K562 (cell line): Measurements from ENCODE around the gene ABCE1. TPM values are rescaled to one million over a fixed set of nuclear protein-coding genes. Genes with fewer than 3 reads are reported as not detected.

Source experiments
- ATAC-seq: fragments of 200-7000 bp; cut with Tn5 transposase; 3 replicates; pipeline ENCODE4 v1.9.1; 2020; ENCODE audit warnings: moderate library complexity
- BruUV-seq: library from RNA; stranded (reverse); fragments of 400-500 nt; replicated peaks from 2 replicates; lab custom pipeline; 2021; lab: Mats Ljungman, UMichigan
- CTCF ChIA-PET: fragments of 300-600 bp; formaldehyde crosslinking; extraction: SDS; loops from one replicate; lab custom pipeline; 2021; ENCODE audit warnings: low intra/inter-chr PET ratio; lab: Yijun Ruan, JAX
- POLR2A ChIA-PET: fragments of 300-600, 350-650 bp; sonication (Branson Sonifier 250); formaldehyde crosslinking; extraction: SDS; loops from one replicate; lab custom pipeline; 2021; ENCODE audit warnings: antibody characterized with exemption, inconsistent platforms; lab: Yijun Ruan, JAX
- DNase-seq, 4 experiments: peaks; one replicate each; pipeline versions ENCODE4 v3.0.0 to v3.0.0-alpha.2; 2011 to 2018; ENCODE audit warnings: low spot score in 3 of 4, mixed read lengths in 3 of 4; ENCODE audit errors: extremely low read depth in 1 of 4
- FAIRE-seq: peaks from 2 replicates; lab custom pipeline; 2011; peaks lifted over from hg19 to GRCh38; lab: Jason Lieb, UNC
- H2AFZ ChIP-seq: 2 replicates; pipeline ENCODE4 v1.6.0; 2011; ENCODE audit warnings: low read depth, low read length, control low read depth, inconsistent platforms
- H3K27ac ChIP-seq: fragments of 200-600 bp; 3 replicates; pipeline ENCODE4 v1.8.0; 2011; ENCODE audit warnings: low read depth, mild to moderate bottlenecking, control low read depth, inconsistent platforms, low read length, moderate library complexity, mixed read lengths; ENCODE audit errors: extremely low read depth
- H3K27me3 ChIP-seq, 2 experiments: fragments of 300-600 bp in 1 of 2; 2 replicates in 1 of 2; 3 replicates in 1 of 2; pipeline versions ENCODE4 v1.6.0 to v1.8.0; 2011; ENCODE audit warnings: inconsistent platforms in 2 of 2, low read length in 2 of 2, mild to moderate bottlenecking in 1 of 2, mixed read lengths in 1 of 2, moderate library complexity in 1 of 2; ENCODE audit not compliant: control insufficient read depth in 2 of 2, insufficient read depth in 2 of 2
- H3K36me3 ChIP-seq: fragments of 300-600 bp; 3 replicates; pipeline ENCODE4 v1.8.0; 2011; ENCODE audit warnings: mild to moderate bottlenecking, low read length, inconsistent platforms; ENCODE audit not compliant: control insufficient read depth, insufficient read depth
- H3K4me1 ChIP-seq, 2 experiments: fragments of 200-600 bp in 1 of 2; replicated peaks in 1 of 2; 2 replicates in 1 of 2; 3 replicates in 1 of 2; pipeline versions ENCODE4 v1.5.1 to v1.8.0; 2011; ENCODE audit warnings: inconsistent platforms in 2 of 2, low read length in 2 of 2, mild to moderate bottlenecking in 1 of 2, mixed read lengths in 1 of 2, moderate library complexity in 1 of 2; ENCODE audit not compliant: control insufficient read depth in 2 of 2, insufficient read depth in 2 of 2
- H3K4me2 ChIP-seq: 2 replicates; pipeline ENCODE4 v1.6.1; 2011; ENCODE audit warnings: low read length, control low read depth, inconsistent platforms, mixed read lengths; ENCODE audit not compliant: insufficient read depth
- H3K4me3 ChIP-seq: fragments of 200-600 bp; sonication (generic), shearing (Covaris generic); 2 replicates; pipeline ENCODE4 v1.5.1; 2016; ENCODE audit warnings: control low read depth, inconsistent platforms
- H3K79me2 ChIP-seq: fragments of 200-600 bp; 3 replicates; pipeline ENCODE4 v1.8.0; 2011; ENCODE audit warnings: low read length, inconsistent platforms; ENCODE audit not compliant: control insufficient read depth, insufficient read depth
- H3K9ac ChIP-seq, 2 experiments: 2 replicates each; pipeline versions ENCODE4 v1.6.0 to v1.6.1; 2011; ENCODE audit warnings: low read depth in 2 of 2, low read length in 2 of 2, control low read depth in 1 of 2, inconsistent platforms in 1 of 2, mild to moderate bottlenecking in 1 of 2, mixed read lengths in 1 of 2; ENCODE audit not compliant: insufficient read depth in 1 of 2
- H3K9me1 ChIP-seq: one replicate; pipeline ENCODE4 v1.6.0; 2011; ENCODE audit warnings: inconsistent platforms, mild to moderate bottlenecking, low read length, moderate library complexity; ENCODE audit not compliant: control insufficient read depth, insufficient read depth
- H3K9me3 ChIP-seq: replicated peaks from 2 replicates; pipeline ENCODE4 v1.5.1; 2011; ENCODE audit warnings: low read depth, low read length, inconsistent platforms; ENCODE audit not compliant: control insufficient read depth, insufficient read depth
- H4K20me1 ChIP-seq: replicated peaks from 2 replicates; pipeline ENCODE4 v1.6.1; 2011; ENCODE audit warnings: low read length, inconsistent platforms, mixed read lengths; ENCODE audit not compliant: control insufficient read depth, insufficient read depth
- COPS2 ChIP-seq: fragments of 450-650 bp; conservative IDR thresholded peaks from 2 replicates; pipeline ENCODE4 v1.6.1; 2016; ENCODE audit warnings: mild to moderate bottlenecking, moderate library complexity
- ELF1 ChIP-seq: fragments of 200-800 bp; sonication (Bioruptor generic); IDR thresholded peaks from 2 replicates; pipeline ENCODE4 v1.6.1; 2016; ENCODE audit warnings: missing genetic modification characterization, missing compliant biosample characterization
- HMG20B ChIP-seq: fragments of 250-450 bp; sonication (Bioruptor Pico); IDR thresholded peaks from 2 replicates; pipeline ENCODE4 v1.5.0; 2021; ENCODE audit warnings: mild to moderate bottlenecking
- PREB ChIP-seq: sonication (generic); formaldehyde crosslinking; IDR thresholded peaks from 2 replicates; pipeline ENCODE4 v1.8.1; 2023; ENCODE audit warnings: mild to moderate bottlenecking, missing genetic modification reagents
- RFX1 ChIP-seq: fragments of 450-650 bp; IDR thresholded peaks from 2 replicates; pipeline ENCODE4 v1.6.1; 2016; ENCODE audit warnings: mild to moderate bottlenecking, moderate library complexity
- SRSF3 ChIP-seq: fragments of 200-400 bp; formaldehyde crosslinking; IDR thresholded peaks from 2 replicates; pipeline ENCODE4 v1.6.1; 2016; ENCODE audit warnings: mild to moderate bottlenecking, low read length, moderate library complexity; ENCODE audit not compliant: insufficient read depth
- TCFL5 ChIP-seq: fragments of 250-450 bp; sonication (Bioruptor Pico); conservative IDR thresholded peaks from 2 replicates; pipeline ENCODE4 v1.6.1; 2021; ENCODE audit warnings: mild to moderate bottlenecking, moderate library complexity, matching md5 sums
- ZMIZ1 ChIP-seq, 2 experiments: fragments of 150-350 bp in 1 of 2; IDR thresholded peaks; 2 replicates each; pipeline ENCODE4 v1.6.1; 2012 to 2016; ENCODE audit warnings: low read depth in 2 of 2, low read length in 2 of 2, mild to moderate bottlenecking in 1 of 2, moderate library complexity in 1 of 2
- ZNF165 ChIP-seq: fragments of 250-450 bp; sonication (Bioruptor Pico); IDR thresholded peaks from 2 replicates; pipeline ENCODE4 v1.4.0; 2020; ENCODE audit warnings: borderline replicate concordance
- WGBS: fragments of 100-300 bp; shearing (Covaris generic); methylation state at CpG from one replicate; pipeline ENCODE4 v1.1.6; 2016; ENCODE audit warnings: low coverage, mixed read lengths; ENCODE audit not compliant: insufficient coverage; ENCODE audit errors: missing lambda C conversion rate; 5-methylcytosine and 5-hydroxymethylcytosine counted together
- in situ Hi-C: fragments of 300-500 bp; cut with MboI; formaldehyde crosslinking; loops from 4 replicates; pipeline ENCODE4 v1.15.0; 2018; ENCODE audit warnings: inconsistent platforms, mixed read lengths
- intact Hi-C: fragments of 100-400 bp; cut with micrococcal nuclease; formaldehyde crosslinking; loops from 2 replicates; pipeline ENCODE4 v1.14.2; 2022
- polyA plus RNA-seq, 8 experiments: library from polyadenylated mRNA; depleted of rRNA in 4 of 8; stranded (reverse) in 5 of 8; unstranded in 3 of 8; fragments of >200 nt; fragmentation: Nextera tagmentation in 2 of 8; fragmentation: Illumina TruSeq in 1 of 8; extraction: Ambion mirVana in 2 of 8; extraction: Trizol in 1 of 8; gene quantifications; 2 replicates each; pipeline versions ENCODE4 v1.2.1 to v1.2.3, GENCODE V29; 2011 to 2014; ENCODE audit warnings: inconsistent platforms in 1 of 8, missing spikeins in 1 of 8
- total RNA-seq, 7 experiments: library from RNA; depleted of rRNA in 6 of 7; stranded (reverse); fragments of >200 nt in 6 of 7; fragmentation: Illumina TruSeq in 2 of 7; extraction: Trizol in 2 of 7; gene quantifications; 2 replicates each; pipeline versions ENCODE4 v1.2.1 to v1.2.3, GENCODE V29; 2011 to 2021; ENCODE audit warnings: low replicate concordance in 1 of 7

The ABCE1 gene
- total and polyA plus RNA-seq, 9 of the 15 experiments (the other 6 are each of a cell fraction or from before 2014, with no cell fraction given) = 134 to 256 (median 169) TPM

DNA sequence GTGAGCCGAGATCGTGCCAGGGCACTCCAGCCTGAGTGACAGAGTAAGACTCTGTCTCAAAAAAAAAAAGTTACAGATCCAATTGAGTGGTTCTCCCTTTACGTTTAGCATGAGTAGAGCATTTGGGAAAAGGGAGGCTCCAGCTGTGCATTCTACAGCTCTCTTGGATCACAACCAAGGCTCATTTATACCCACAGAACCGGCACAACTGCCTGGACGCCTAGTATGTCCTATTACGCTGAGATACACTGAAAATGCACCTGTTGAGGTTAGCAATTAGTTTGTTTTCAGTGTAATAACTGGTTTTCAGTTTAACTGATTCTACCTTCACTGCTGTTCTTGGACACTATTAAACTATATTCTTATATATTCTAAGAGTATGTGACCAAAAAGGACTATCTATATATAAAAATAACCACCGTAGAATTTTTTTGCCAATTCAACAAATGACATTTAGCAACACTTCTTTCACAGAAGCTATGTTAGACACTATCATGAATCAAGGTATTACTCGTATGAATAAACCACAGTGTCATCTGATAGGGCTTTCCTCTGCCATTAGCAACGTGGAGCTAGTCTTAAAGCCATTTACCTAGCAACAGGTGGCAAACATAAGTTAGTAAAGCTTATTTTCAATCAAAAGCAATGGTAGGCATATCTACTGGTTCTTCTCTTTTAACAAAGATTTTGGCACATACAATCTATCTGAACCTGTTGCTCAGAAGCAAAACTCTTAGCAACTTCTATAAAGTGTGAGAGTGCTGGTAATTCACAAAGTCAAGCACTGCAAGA lies 78.7 kb downstream of the ABCE1 start:
- peaks cover 43% of the 10 kb centered on the region for H3K36me3 ChIP-seq
- H2AFZ ChIP-seq = no peak overlapping the region
- H3K79me2 ChIP-seq = peaks cover 85% of the 10 kb centered on the region
- H3K4me1 ChIP-seq = peaks cover 10 to 15% of the 10 kb centered on the region in 2 experiments; a peak in 4 of 5 replicates
- DNase-seq (no peak), ATAC-seq (no peak), FAIRE-seq (peak; percentile 76)
- no peaks in the 10 kb centered on the region; the same call in 1 of the 2 replicates for H3K9me3 ChIP-seq
- intact Hi-C loops (no loop called here), in situ Hi-C loops (no loop called here)
- H3K4me2 ChIP-seq = peak overlapping the region; percentile 93
- H4K20me1 ChIP-seq = peaks cover 7% of the 10 kb centered on the region; the same call in 1 of the 2 replicates
- peak overlapping the region; percentile 75 for H3K4me3 ChIP-seq
- BruUV-seq = no TSS peak
- WGBS = 60% methylated on average over 9 of the region's 9 CpGs
- peak overlapping the region; percentile 97; the same call in 2 of the 3 replicates for H3K27ac ChIP-seq
- no peaks in the 10 kb centered on the region for H3K27me3 ChIP-seq
- no peaks in the 10 kb centered on the region for H3K9me1 ChIP-seq
- no peak for TF ChIP-seq ZNF165 (CRISPR knock-in tag)
- TF ChIP-seq HMG20B = no peak
- TF ChIP-seq RFX1 = peak; percentile 27; the same call in 1 of the 2 replicates
- ChIA-PET POLR2A (interaction anchor here (0.7 to 1.9 kb wide), 5 partner anchors 9 to 79 kb away, joined by 3 to 9 read pairs (median 4); partner anchors contain the start of genes ABCE1 and ANAPC10), CTCF (no interaction called here)
- H3K9ac ChIP-seq = peak overlapping the region in 1 of 2 experiments; percentile 98; a peak in 2 of 4 replicates

DNA sequence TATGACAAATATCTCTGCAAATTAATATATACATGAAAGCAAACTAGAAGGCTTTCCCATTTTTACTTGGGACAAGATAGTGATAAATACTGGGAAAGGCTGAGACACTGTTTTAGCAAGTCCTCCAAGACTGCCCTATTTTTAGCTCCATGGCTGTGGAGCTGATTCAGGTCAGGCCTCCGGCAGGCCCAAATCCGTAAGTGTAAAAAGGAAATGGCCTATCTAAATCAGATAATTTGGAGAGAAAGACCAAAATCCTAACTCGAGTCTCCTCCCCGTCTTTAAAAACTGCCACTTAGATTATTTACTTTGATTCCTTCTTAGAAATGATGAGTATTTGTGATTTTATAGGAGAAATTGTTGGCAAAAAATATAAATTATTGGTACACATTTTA lies 79.4 kb downstream of the ABCE1 start:
- intact Hi-C loops (no loop called here), in situ Hi-C loops (no loop called here)
- Histone ChIP-seq H2AFZ (no peak overlapping the region), H3K4me2 (peak overlapping the region; percentile 93), H3K9me3 (no peaks in the 10 kb centered on the region; the same call in 1 of the 2 replicates), H3K36me3 (peaks cover 36% of the 10 kb centered on the region), H3K79me2 (peaks cover 79% of the 10 kb centered on the region), H3K4me3 (peak overlapping the region; percentile 75), H3K9me1 (no peaks in the 10 kb centered on the region), H4K20me1 (peaks cover 7% of the 10 kb centered on the region; the same call in 1 of the 2 replicates), H3K27ac (peak overlapping the region; percentile 97), H3K4me1 (peaks cover 12 to 15% of the 10 kb centered on the region in 2 experiments; a peak in 4 of 5 replicates), H3K27me3 (no peaks in the 10 kb centered on the region), H3K9ac (peak overlapping the region; percentile 79 to 98; a peak in 3 of 4 replicates)
- ATAC-seq (no peak), FAIRE-seq (no peak), DNase-seq (peak in 1 of 4 experiments; percentile 48)
- ChIA-PET CTCF (no interaction called here), POLR2A (interaction anchor here (0.7 to 1.9 kb wide), 7 partner anchors 9 to 80 kb away, joined by 3 to 9 read pairs (median 4); partner anchors contain the start of genes ABCE1 and ANAPC10)
- 0% methylated on average over 4 of the region's 4 CpGs for WGBS
- BruUV-seq = no TSS peak
- TF ChIP-seq ELF1 (tag) = 0 out of 2 replicates have a peak, but pooled peaks have one; percentile 10
- TF ChIP-seq SRSF3 = no peak
- TF ChIP-seq PREB (CRISPR knock-in tag) = no peak
- TF ChIP-seq COPS2 = no peak
- TF ChIP-seq TCFL5 (CRISPR knock-in tag) = no peak
- TF ChIP-seq ZMIZ1 (IDR thresholded peaks at IDR 0.05; ENCODE audit: low read depth in 2 of 2, low read length in 2 of 2) = no peak
